BLaER1 treated with 17β-estradiol and CSF1 and Interleukin-3, amounts not matched to agents 10 nM and 100 nM (cell line): Measurements from ENCODE around the gene CUL4A.
A peak's percentile ranks its signal among the peaks of the same experiment; 100 is the strongest.

Source experiments
- H3K27ac ChIP-seq, 11 experiments: shearing (Covaris generic); formaldehyde crosslinking; 2 replicates each; pipeline ENCODE4 v1.8.1; 2022
- H3K27me3 ChIP-seq, 11 experiments: shearing (Covaris generic); formaldehyde crosslinking; 2 replicates each; pipeline ENCODE4 v1.8.1; 2022
- H3K36me3 ChIP-seq, 11 experiments: shearing (Covaris generic); formaldehyde crosslinking; 2 replicates each; pipeline ENCODE4 v1.8.1; 2022
- H3K4me1 ChIP-seq, 10 experiments: shearing (Covaris generic); formaldehyde crosslinking; 2 replicates each; pipeline ENCODE4 v1.8.1; 2022
- H3K4me2 ChIP-seq, 11 experiments: shearing (Covaris generic); formaldehyde crosslinking; 2 replicates each; pipeline ENCODE4 v1.8.1; 2022
- H3K4me3 ChIP-seq, 10 experiments: shearing (Covaris generic); formaldehyde crosslinking; 2 replicates each; pipeline ENCODE4 v1.8.1; 2022
- H3K9ac ChIP-seq, 11 experiments: shearing (Covaris generic); formaldehyde crosslinking; 2 replicates each; pipeline ENCODE4 v1.8.1; 2022
- H3K9me3 ChIP-seq, 11 experiments: shearing (Covaris generic); formaldehyde crosslinking; replicated peaks in 1 of 11; 2 replicates each; pipeline ENCODE4 v1.8.1; 2022
- H4K20me1 ChIP-seq, 11 experiments: shearing (Covaris generic); formaldehyde crosslinking; 2 replicates each; pipeline ENCODE4 v1.8.1; 2022
- Cebpa-rat ChIP-seq, 11 experiments: shearing (Covaris generic); IDR thresholded peaks; 2 replicates each; pipeline ENCODE4 v1.8.1; 2022

The CUL4A gene

DNA sequence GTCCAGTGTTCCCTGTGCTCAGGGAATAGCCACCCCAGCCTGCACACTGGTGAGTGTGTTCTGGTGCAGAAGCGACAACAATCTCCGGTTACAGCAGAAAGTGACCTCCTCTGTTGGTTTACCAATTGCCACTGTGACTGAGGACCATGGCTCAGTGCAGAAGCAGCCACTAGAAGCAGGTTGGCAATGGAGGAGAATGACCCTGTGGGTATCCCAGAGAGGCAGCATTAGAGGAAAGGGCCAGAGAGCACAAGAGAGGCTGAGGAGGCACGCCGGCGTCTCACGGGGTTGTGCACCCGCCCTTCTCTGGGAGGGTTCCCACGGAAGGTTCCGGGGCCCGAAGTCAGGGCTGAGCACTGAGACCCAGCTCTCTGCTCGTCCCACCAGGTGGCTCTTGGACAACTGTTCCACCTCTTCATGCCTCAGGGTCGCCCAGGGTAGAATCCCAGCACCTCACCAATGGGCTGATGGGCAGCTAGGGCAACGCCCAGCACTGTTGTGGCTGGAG is 36.9 kb upstream of the CUL4A start:
- Histone ChIP-seq H3K4me2 (peak overlapping the region in 3 of 11 experiments; percentile 48 to 69 (median 58); a peak in 5 of 22 replicates), H3K27me3 (no peaks in the 10 kb centered on the region), H3K4me1 (peaks cover 13 to 78% (median 30%) of the 10 kb centered on the region in 10 experiments), H3K4me3 (no peak overlapping the region), H4K20me1 (peaks cover 0 to 11% (median 0%) of the 10 kb centered on the region in 11 experiments; a peak in 1 of 22 replicates), H3K9me3 (peaks cover 0 to 25% (median 7%) of the 10 kb centered on the region in 11 experiments; a peak in 11 of 22 replicates), H3K36me3 (peaks cover 17 to 82% (median 61%) of the 10 kb centered on the region in 11 experiments), H3K27ac (no peak overlapping the region), H3K9ac (0 out of 22 replicates have a peak overlapping the region, but pooled peaks of 1 of the 11 experiments have one; percentile 47)
- no peak for TF ChIP-seq Cebpa-rat (IDR thresholded peaks at IDR 0.05)

DNA sequence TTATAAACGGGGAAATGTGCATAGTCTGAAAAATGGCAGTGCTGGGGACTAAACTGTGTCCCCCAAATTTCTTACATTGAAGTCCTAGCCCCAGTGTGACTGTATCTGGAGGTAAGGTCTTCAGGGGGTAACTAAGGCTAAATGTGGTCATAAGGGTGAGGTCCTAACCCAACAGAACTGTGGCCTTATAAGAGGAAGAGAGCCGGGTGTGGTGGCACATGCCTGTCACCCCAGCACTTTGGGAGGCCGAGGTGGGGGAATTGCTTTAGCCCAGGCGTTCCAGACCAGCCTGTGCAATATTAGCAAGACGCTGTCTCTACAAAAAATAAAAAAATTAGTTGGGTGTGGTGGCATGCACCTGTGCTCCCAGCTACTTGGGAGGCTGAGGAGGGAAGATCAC is 33.1 kb upstream of the CUL4A start:
- Histone ChIP-seq H3K36me3 (peaks cover 55 to 99% (median 91%) of the 10 kb centered on the region in 11 experiments), H3K27me3 (no peaks in the 10 kb centered on the region)
- no peak for TF ChIP-seq Cebpa-rat (IDR thresholded peaks at IDR 0.05)

DNA sequence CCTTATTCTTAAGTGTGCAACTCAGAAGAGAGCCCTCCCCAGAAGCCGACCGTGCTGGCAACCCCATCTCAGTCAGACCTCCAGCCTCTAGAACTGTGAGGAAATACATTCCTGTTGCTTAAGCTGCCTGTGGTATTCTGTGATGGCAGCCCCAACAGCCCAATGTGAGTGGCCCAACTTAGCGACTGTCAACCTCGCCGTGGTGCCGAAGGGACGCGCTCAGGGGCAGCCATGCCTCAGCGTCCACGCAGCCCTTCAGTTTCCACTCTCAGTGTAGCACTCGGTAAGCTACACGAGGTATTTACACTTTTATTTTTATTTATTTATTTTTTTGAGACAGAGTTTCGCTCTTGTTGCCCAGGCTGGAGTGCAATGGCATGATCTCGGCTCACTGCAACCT is 32.6 kb upstream of the CUL4A start:
- Histone ChIP-seq H3K27me3 (no peaks in the 10 kb centered on the region), H3K4me3 (no peak overlapping the region), H4K20me1 (peaks cover 0 to 8% (median 0%) of the 10 kb centered on the region in 11 experiments; a peak in 2 of 22 replicates), H3K9ac (peak overlapping the region in 2 of 11 experiments; percentile 38 to 39; a peak in 3 of 22 replicates), H3K27ac (peak overlapping the region in 6 of 11 experiments; percentile 16 to 79 (median 50); a peak in 8 of 22 replicates), H3K9me3 (peaks cover 0 to 25% (median 0%) of the 10 kb centered on the region in 11 experiments; a peak in 7 of 22 replicates), H3K36me3 (peaks cover 59 to 99% (median 91%) of the 10 kb centered on the region in 11 experiments), H3K4me1 (peaks cover 2 to 94% (median 16%) of the 10 kb centered on the region in 10 experiments), H3K4me2 (peak overlapping the region in 5 of 11 experiments; percentile 9 to 69 (median 58); a peak in 9 of 22 replicates)
- no peak for TF ChIP-seq Cebpa-rat (IDR thresholded peaks at IDR 0.05)

More for the DNA sequence above, 33.1 kb upstream of the CUL4A start:
- no peak overlapping the region for H3K4me3 ChIP-seq
- H4K20me1 ChIP-seq: peaks cover 0 to 13% (median 0%) of the 10 kb centered on the region in 11 experiments; a peak in 1 of 22 replicates
- H3K27ac ChIP-seq: peak overlapping the region in 6 of 11 experiments; percentile 16 to 79 (median 50); a peak in 10 of 22 replicates
- peaks cover 0 to 25% (median 0%) of the 10 kb centered on the region in 11 experiments; a peak in 7 of 22 replicates for H3K9me3 ChIP-seq
- H3K4me1 ChIP-seq: peaks cover 7 to 99% (median 22%) of the 10 kb centered on the region in 10 experiments
- H3K9ac ChIP-seq: peak overlapping the region in 2 of 11 experiments; percentile 38 to 39; a peak in 3 of 22 replicates
- H3K4me2 ChIP-seq: peak overlapping the region in 5 of 11 experiments; percentile 9 to 69 (median 58); a peak in 9 of 22 replicates

DNA sequence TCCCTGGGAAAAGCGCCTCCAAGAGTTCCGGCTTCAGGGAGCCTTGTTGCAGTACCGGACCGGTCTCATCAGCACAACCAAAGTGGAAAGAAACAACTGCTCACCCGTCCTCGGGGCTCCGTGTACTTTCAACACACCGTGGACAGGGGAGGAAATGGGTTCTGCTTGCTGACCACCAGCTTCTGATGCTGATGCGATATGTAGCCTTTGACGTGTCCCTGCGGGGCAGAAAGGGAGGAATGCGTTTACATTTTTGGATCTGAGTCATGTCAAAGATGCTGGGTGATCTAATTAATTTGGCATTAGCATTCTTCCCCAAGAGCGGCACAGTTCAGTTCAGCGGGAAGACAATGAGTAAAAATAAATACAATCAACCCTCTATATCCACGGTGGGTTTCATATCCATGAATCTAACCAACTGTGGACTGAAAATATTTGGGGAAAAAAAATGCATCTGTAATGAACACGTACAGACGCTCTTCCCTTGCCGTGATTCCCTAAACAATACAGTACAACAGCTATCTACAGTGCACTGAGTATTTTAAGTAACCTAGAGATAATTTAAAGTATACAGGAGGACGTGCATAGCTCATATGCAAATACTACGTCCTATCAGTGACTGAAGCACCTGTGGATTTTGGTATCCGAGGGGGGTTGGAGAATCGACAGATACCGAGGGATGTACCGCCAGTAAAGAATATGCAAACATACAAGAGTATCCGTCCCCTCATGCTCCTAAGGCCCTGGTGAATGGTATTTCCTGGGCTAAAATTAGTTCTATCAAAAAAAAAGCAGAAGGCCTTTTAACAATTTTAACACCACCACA is 31.1 kb upstream of the CUL4A start:
- Histone ChIP-seq H3K4me2 (peak overlapping the region in 3 of 11 experiments; percentile 24 to 69 (median 48); a peak in 6 of 22 replicates), H3K4me1 (peaks cover 0 to 79% (median 8%) of the 10 kb centered on the region in 10 experiments; a peak in 10 of 20 replicates), H3K4me3 (no peak overlapping the region), H3K27me3 (no peaks in the 10 kb centered on the region), H3K9me3 (peaks cover 0 to 25% (median 0%) of the 10 kb centered on the region in 11 experiments; a peak in 7 of 22 replicates), H3K9ac (peak overlapping the region in 2 of 11 experiments; percentile 3 to 8; a peak in 2 of 22 replicates), H3K27ac (peak overlapping the region in 1 of 11 experiments; percentile 19; a peak in 1 of 22 replicates), H3K36me3 (peaks cover 66 to 99% (median 91%) of the 10 kb centered on the region in 11 experiments), H4K20me1 (peaks cover 0 to 6% (median 0%) of the 10 kb centered on the region in 11 experiments; a peak in 4 of 22 replicates)
- no peak for TF ChIP-seq Cebpa-rat (IDR thresholded peaks at IDR 0.05)

DNA sequence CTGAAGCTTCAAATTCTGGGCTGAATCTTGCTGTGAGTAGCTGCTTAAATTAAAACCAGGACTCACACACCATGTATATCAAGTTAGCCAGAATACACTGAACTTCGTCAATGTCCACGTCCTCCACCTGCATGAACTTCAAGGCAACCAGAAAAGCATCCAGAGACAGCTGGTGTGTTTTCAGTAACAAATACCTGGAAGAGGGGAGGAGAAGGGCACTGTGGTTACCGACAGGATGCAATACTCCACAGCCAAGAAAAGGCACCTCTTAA is 30.6 kb upstream of the CUL4A start:
- H3K4me3 ChIP-seq: no peak overlapping the region
- H3K27me3 ChIP-seq: no peaks in the 10 kb centered on the region
- H3K9me3 ChIP-seq: peaks cover 0 to 25% (median 0%) of the 10 kb centered on the region in 11 experiments; a peak in 7 of 22 replicates
- no peak overlapping the region for H3K27ac ChIP-seq
- H3K4me2 ChIP-seq: peak overlapping the region in 3 of 11 experiments; percentile 9 to 69 (median 48); a peak in 6 of 22 replicates
- H3K9ac ChIP-seq: peak overlapping the region in 2 of 11 experiments; percentile 3 to 8; a peak in 2 of 22 replicates
- H3K4me1 ChIP-seq: peaks cover 0 to 74% (median 8%) of the 10 kb centered on the region in 10 experiments; a peak in 10 of 20 replicates
- TF ChIP-seq Cebpa-rat (IDR thresholded peaks at IDR 0.05): no peak
- peaks cover 0 to 11% (median 0%) of the 10 kb centered on the region in 11 experiments; a peak in 4 of 22 replicates for H4K20me1 ChIP-seq
- peaks cover 72 to 99% (median 95%) of the 10 kb centered on the region in 11 experiments for H3K36me3 ChIP-seq

DNA sequence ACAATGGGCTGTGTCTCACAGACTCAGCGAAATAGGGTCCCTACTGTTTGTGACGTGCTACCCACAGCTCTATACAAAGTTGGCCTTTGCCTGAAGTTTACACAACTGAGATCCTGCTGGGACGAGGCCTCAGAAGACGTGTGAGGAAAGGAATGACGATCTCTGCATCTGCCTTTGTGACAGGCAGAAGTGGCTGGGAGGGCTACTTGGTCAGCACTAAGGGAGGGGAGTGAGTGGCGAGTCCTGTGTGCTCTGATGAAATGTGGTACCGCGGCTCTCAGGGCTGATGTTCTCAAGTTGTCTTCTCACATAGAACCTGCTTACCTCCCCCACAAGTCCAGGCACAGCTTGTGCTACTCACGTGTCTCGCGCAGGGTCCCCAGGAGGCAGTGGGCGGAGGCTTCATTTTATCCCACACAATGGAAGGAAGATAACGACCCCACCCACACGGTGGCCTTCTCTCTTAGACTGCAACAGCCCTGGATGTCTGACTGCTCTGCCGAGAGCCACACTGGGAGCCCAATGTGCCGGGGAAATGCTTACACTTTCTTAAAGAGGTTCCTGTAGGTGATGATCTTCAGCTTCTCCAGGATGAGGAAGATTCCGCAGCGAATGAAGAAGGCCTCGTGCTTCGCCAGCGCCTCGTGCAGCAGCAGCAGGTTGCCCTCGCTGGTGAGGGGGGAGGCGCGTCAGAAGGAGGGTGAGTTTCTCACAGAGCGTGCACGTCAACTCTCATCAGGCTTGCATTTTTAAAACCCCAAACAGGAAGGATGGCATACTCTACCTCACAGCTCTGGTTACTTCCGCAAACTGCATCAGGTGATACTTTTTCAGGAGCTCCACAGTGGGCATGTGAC is 29.8 kb upstream of the CUL4A start:
- Histone ChIP-seq H3K4me3 (no peak overlapping the region), H3K27me3 (no peaks in the 10 kb centered on the region), H3K9me3 (peaks cover 0 to 25% (median 0%) of the 10 kb centered on the region in 11 experiments; a peak in 7 of 22 replicates), H3K27ac (no peak overlapping the region), H3K4me1 (peaks cover under 1 to 68% (median 9%) of the 10 kb centered on the region in 10 experiments; a peak in 14 of 20 replicates), H4K20me1 (peaks cover 0 to 16% (median 3%) of the 10 kb centered on the region in 11 experiments; a peak in 12 of 22 replicates), H3K36me3 (peaks cover 79 to 100% (median 98%) of the 10 kb centered on the region in 11 experiments), H3K4me2 (peak overlapping the region in 3 of 11 experiments; percentile 35 to 69 (median 48); a peak in 6 of 22 replicates), H3K9ac (no peak overlapping the region; a peak in 1 of 22 replicates)
- TF ChIP-seq Cebpa-rat (IDR thresholded peaks at IDR 0.05): no peak

DNA sequence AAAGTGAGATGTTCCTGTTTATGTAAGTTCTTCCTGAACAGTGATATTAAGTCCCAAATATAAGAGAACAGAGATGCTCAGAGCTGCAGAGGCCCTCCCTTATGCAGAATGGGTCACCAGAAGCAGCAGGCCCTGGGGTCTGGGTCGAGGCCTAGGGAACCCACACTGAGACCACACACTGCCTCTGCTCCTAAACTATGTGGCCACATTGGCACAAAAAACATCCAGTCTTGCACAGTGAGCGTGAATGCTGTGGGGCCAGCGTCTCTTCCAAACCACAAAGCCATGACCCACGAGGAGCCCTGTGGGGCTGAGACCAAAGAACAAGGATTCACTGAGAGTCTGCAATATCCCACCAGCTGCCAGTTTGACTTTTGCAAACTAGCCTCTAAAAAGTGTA is 27.4 kb upstream of the CUL4A start:
- H3K27ac ChIP-seq: no peak overlapping the region
- no peaks in the 10 kb centered on the region for H3K27me3 ChIP-seq
- H4K20me1 ChIP-seq: peaks cover 0 to 40% (median 17%) of the 10 kb centered on the region in 11 experiments; a peak in 13 of 22 replicates
- H3K9me3 ChIP-seq: peaks cover 0 to 10% (median 0%) of the 10 kb centered on the region in 11 experiments; a peak in 3 of 22 replicates
- TF ChIP-seq Cebpa-rat (IDR thresholded peaks at IDR 0.05): no peak
- H3K4me3 ChIP-seq: no peak overlapping the region
- H3K4me2 ChIP-seq: peak overlapping the region in 1 of 11 experiments; percentile 24; a peak in 1 of 22 replicates
- H3K9ac ChIP-seq: no peak overlapping the region
- H3K4me1 ChIP-seq: peaks cover 13 to 67% (median 18%) of the 10 kb centered on the region in 10 experiments
- peaks cover 82 to 100% (median 96%) of the 10 kb centered on the region in 11 experiments for H3K36me3 ChIP-seq
